NCI-H2196 treated with DMSO at 0.1 percent for 48 hours (cell line): Measurements from ENCODE around the gene ARAP2.

Source experiments
- DNase-seq: peaks from one replicate; lab custom pipeline; 2025; ENCODE audit not compliant: unreplicated experiment; lab: John Stamatoyannopoulos, UW

The ARAP2 gene

DNA sequence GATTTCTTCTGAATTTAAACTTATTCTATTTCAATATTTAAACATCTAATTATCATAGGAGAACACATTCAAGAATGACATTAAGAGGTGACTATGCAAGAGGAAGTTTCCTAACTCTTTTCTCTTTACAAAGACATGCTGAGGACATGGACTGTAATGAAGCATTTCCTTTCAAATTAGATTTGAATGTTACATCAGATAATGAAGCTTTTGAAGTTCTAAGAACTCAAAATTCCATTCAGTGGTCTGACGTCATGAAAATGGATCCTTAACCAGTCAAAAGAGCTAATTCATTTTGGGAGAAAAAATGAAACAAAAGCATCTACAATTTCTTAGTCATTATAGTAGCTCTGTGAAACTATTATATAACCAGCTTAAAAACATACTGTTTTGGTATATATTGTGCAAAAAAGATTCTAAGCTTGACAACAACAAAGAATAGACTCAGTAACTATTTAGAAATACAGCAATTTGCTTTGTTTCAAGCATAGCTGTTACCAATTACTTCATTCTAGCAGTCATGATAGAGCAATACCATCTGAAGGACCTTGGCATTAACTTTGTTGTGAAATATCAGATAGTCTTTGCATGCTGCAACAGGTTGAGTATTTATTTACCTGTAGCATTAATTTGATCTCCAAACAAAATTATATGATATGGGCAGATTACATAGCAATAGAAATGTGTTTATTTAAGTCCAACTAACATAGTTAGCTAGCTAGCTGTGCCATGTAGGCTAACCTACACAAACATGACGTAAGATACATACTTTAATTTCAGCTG lies 23.4 kb upstream of the ARAP2 start:
- no peak for DNase-seq

DNA sequence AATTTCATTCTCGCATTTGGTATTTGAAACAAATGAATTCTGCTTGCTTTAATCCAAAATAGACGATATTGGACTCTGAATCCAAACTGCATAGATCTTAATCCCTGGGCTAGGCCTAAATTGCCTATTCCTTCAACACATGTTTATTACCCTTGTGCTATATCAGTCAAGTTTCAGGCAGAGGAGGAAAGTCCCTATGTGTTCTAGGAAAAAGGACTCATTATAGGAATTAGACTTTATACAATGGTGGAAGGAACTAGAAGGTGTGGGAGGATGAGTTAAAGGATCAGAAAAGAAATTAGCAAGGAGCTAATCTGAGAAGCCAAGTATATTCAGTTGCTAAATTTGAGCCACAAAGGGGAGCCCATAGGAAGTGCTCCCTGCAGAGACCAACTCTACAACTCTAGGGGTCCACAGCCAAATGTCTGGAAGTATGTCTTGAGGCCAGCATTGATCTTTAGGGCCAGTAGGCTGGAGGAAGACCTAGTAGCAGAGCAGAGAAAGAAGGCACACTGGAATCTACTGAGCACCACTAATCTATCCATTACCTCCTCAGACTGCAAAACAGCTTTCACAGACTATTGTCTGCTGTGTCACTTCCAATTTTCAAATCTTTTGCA lies 20.0 kb upstream of the ARAP2 start:
- DNase-seq = no peak

DNA sequence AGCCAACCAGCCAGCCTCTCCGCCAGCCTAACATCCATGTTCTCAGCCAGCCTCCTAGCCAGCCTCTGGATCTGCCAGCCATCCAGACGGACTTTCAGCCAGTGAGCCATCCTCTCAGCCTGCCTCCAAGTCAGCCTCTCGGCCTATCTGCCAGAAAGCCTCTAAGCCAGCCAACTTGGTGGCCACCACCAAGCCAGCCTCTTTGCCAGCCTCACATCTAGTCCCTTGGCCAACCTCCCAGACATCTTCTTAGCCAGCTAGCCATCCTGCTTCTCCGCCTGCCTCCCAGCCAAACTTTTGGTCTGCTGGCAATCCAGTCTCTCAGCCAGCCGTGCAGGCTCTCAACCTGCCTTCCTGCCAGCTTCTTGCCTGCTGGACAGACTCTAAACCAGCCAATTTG lies 16.4 kb upstream of the ARAP2 start:
- DNase-seq = no peak

DNA sequence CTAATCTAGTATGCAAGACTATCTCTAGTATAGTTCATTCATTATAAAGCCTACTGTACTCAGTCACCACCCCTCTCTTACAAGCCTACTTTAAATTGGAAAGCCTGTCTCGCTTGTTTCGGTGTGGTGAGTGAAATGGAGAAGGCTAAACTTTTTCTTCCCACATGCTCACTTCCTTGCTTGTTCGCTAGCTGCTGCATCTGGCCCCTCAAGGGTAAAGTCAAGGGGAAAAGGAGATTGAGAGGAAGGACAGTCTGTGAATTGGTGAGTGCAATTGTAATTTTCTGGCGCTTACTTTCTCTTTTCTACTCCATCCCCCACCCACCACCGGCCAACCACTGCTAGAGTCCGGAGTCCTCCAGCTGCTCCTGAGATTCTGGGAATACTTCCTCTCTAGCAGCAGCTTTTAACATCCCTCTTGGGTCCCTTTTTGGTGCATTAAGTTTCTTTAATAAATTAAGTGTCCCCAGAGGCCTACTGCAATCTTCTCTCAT lies 12.1 kb upstream of the ARAP2 start:
- DNase-seq = no peak

DNA sequence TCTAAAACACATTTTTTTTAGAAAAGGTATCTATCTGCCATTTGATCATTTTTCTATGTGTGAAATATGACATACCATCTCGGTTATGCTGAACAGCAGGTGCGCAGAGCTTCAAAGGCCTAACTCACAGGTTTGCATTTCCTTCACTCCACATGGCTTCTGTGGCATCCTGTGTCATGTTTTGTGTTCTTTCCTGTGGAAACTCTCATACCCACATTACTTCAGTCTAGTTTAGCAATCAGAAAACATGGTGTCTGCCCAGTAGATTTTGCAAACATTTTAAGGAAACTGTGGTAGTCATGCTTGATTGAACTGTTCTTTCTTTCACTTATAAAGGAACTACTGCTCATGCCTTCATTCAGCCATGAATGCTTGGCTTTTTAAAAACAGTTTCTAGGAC lies 11.3 kb upstream of the ARAP2 start:
- DNase-seq = no peak

DNA sequence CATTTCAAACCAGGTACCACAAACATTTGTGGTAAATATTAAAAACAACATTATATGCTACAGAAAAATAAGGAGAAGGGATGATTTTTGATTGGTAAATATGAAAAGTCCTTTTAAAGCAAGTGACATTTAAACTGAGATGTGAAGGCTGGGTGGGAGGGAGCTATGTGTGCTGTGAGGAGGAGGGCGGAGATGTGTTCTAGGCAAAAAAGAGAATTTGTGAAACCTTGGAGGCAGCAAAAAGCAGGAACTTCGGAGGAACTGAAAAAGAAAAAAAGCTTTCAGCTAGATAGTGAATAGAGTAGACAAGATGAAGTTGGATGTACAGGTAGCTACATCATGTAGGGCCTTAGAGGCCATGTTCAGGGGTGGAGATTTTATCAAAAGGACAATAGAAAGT lies 10.1 kb upstream of the ARAP2 start:
- DNase-seq = no peak

DNA sequence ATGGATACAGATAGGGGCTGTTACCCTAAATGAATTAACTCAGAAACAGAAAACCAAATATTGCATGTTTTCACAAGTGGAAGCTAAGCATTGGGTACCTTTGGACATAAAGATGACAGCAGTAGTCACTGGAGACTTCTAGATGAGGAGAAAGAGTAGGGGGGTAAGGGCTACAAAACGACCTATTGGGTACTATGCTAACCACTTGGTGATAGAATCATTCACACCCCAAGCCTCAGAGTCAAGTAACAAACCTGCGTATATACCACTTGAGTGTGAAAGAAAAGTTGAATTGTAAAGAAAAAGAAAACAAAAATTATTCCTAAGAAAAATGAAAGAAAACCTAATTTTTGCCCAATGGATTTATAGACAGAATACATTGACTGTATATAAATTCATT lies 7.7 kb upstream of the ARAP2 start:
- no peak for DNase-seq

DNA sequence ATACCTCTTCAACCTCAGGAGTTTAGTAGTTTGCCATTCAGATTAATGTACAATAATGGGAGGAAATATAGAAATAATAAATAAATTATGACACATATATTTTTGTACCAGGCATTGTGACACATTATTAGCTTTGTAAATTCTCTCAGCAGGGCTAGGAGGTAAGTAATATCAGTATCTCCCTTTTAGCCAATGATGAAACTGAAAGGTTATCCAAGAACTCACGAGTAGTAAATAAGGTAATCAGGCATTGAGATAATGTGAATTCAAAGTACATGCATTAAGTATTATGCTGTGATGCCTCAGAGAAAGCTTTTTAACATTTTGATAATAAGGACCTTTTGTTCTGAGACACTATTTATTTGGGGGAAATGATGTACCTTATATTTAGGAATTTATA lies 5.3 kb upstream of the ARAP2 start:
- DNase-seq = no peak

DNA sequence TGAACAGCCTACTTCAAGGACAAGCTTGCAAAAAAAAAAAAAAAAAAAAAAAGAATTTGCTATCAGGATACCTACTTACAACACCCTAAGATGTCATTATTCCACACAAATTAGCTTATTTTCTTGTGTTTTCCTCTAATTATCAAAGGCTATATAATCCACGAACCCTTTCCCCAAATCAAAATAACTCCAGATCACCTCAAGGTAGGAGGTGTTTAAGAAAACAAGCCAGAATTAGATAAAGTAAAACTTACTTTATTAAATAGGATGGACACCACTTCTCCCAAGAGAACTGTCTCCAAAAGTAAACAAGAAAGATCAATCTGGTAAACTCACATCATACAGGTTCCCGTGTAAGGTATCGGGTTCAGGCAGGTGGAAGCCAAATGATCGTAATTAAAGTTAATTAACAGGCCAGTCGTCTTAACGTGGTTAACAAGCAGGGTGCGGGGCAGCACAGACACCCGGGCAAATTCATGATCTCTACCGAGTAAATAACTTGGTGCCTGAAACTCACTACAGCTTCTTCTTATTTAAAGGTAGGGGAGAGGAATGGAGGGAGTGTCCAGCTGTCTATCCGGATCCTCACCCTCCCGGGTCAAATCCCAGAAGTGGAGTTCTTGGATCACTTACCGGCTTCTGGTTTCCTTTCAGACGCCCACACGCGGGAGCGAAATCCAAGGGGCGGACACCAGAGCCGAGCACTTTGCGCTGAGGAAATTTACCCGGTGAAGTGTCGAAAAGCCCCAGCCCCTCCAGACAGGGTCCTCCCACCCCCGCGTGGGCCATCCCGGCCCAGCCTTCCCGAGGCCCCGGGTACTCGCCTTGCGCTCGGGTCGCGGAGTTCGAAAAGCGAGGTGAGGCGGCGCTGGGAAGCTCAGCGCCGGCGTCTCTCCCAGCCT lies 708 bp downstream of the ARAP2 start:
- DNase-seq = no peak

DNA sequence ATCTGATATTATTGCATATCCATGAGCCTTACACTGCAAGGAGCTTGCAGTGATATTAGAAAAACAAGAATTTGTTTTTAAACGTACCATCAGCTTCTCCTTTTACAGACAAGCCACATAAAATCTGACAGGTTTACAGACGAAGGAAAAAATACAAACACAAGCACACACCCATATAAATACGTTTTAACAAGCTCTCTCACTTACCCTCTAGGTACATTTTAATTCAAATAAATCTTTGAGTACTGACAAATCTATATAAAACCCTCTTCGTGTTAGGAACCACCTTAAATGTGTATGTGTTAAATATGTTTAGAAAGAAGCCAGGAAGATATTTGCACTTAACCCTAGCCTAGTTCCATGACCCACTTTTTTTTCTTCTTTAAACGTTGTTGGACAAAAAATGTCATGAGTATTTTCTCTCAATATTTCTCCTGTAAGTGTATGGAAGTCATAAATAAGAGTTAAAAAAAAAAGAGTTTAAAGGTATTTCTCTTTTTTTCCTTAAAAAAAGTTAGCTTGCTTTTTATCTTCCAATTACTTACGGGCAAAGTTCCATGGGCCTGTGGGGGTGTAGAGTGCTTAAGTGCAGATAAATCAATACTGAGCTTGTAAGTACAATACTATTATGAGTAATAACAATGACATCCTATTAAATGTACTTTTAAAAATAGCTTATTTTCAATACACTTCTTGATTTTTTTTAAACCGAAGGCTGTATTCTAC lies 1.5 kb downstream of the ARAP2 start:
- no peak for DNase-seq

DNA sequence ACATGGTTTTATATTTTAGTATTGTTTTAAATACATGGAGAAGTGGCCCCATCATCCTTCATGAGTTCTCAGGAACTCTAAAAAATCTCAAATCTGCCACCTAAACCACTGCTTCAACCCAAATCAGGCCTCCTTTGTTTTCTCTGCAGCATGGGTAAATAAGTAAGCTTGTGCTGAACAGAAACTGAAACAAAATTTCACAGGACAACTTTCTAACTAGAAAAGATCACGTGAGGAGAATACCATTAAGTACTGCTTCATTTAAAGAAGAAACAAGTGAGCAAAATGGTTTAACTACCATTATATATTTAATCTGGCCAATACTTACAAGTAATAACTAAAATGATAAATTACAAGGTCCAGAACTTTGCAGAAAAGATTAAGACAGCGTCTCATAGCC lies 2.5 kb downstream of the ARAP2 start:
- DNase-seq = no peak

DNA sequence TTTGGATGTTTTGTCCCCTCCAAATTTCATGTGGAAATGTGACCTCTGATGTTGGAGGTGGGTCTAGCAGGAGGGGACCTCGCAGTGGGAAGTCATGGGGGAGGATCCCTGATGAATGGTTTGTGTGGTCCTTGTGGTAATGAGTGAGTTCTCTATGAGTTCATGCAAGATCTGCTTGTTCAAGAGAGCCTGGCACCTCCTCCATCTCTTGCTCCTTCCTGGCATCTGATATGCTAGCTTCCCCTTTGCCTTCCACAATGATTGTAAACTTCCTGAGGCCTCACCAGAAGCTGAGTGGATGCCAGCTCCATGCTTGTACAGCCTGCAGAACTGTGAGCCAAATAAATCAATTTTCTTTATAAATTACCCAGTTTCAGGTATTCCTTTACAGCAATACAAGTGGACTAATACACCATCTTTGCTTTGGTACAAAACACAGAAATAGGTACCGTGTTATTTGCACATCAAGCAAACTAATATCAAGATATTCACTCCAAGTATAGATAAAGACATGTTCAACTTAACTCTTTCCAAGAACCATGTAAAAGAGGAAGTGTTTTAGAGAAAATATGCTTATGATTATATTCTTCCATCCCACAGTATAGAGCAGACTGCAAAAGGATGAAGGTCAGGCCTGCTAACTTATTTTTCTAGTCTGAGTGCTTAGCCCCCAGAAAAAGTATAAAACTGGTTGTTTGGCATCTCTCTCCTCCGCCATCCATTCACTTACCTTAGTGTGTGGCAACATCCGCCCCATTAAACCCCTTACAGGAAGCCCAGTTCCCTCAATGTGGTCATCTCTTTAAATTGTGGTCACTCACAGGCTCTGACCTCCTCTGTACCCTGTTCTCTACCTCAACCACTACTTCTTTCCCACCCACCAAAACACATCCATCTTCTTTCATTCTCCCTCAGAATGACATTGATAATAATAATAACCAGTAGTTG lies 6.7 kb downstream of the ARAP2 start:
- no peak for DNase-seq

DNA sequence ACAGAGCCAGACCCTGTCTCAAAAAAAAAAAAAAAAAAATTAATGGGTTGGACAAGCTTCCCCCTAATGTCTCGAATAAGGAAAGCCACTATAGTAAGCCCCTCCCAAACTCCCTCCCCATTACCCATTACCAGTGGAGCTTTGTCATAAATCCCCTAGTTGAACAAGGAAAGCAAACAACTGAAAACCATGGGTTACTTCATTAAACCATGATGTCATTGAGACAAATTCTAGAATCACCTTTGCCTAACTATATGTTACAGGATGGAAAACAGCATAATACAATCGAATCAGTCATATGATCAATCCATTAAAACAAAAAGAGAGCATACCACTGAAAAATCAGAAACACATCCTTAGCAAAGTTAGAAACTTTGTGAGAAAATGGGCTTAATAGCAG lies 8.2 kb downstream of the ARAP2 start:
- no peak for DNase-seq

DNA sequence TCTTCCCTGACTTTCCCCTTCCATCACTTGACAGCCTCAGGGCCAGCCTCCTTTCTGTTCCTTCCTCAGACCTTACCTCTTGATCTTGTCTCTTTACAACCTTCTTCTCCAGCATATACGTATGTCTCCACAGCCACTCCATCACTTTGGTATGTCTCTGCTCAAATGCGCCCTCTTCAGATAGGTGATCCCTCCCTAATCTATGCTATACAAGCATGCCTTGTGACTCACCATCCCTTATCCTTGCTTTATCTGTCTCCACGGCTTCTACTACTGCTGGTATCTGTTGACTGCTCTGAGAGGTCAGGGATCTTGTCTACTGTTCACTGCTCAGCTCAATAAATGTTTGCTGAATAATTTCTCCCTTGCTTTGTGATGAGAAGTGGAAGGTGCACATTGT lies 9.0 kb downstream of the ARAP2 start:
- no peak for DNase-seq

DNA sequence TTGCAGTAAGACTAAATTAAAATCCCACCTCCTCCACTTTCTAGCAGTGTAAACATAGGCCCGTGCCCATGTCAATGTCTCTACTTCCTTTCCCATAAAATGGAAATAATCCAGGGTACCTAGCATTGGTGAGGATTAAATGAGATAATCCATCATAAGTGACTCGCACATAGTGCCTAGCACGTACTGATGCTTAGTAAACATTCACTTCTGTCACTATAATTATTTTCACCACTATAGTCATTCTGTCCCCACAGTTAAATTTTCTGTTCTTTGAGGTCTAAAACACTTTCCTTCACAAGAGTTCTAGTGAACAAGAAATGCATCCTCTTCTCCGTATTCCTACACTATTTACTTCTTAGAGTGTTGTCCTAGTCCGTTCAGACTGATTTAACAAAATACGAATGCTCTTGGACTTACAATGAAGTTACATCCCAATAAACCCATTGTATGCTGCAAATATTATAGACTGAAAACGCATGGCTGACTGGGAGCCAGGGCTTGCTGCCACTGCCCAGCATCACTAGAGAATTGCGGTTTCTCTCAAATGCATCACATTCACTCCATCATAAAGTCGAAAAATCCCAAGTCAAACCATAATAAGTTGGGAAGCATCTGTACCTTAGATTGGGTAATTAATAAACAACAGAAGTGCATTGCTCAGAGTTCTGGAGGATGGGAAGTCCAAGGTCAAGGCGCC lies 10.6 kb downstream of the ARAP2 start:
- DNase-seq = no peak

DNA sequence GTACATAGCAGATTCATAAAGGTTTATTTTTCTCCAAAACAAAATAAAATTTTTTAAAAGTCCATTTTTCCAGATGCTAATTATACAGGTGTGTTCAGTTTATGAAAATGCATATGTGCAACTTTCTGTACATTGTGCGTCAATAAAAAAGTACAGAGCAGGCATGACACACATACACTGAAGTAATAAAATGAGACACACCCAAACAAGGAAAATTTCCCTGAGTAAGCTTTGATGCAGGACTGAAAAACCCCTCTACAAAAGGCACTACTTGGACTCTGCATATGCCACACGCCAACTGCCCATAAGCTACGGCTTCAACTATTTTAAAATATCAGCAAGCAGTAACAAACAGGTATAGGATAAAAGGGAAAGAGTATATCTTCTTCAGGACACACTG lies 13.8 kb downstream of the ARAP2 start:
- DNase-seq = no peak

DNA sequence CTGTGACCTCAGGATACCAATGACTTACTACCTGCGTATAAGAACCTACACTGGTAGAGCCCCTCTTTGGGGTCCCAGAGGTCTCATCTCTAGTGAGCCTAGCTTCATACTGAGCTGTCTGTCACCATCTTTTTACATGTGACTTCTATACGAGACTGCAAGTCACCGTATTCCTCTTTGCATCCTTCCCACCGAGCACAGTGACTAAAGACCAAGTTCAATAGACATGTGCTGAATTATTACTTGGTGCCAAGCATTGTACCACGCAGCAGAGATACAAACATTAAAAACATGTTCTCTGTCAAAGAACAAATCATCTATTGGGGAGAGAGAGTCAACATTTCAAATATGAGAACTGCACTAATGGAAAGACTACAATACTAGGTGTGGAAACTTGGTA lies 16.4 kb downstream of the ARAP2 start:
- no peak for DNase-seq

DNA sequence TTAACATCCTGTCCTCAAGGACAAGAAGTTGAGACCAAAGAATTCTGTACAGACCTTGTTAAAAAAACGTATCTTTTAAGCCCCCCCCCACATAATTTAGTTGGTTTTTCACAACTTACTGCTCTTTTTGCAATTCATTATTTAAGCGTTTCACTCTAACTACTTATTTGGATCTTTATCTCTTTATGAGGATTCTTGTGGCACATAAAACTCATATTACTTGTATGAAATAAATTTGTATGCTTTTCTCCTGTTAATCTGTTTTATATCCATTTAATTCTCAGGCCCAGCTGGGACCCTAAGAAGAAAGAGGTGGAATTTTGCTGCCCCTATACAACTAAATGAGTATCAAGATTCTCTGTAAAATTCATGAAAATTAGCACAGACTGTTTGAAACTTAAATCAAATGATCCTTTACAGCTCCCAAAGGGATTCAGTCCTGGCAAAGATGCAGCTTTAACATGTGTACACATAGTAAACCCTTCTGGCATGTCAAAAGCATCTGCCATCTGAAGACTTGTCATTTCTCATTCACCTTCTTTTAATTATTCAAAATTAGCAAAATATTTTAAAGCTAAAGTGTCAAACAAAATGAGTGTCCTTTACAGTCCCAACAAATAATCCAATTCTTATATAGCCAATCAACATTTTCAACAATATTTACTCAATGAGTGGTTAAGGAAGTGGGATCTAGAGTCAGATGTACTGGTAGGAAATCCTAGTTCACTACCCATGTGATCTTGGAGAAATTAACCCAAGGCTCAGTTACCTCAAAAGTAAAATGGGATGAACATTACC lies 17.7 kb downstream of the ARAP2 start:
- no peak for DNase-seq
